Heart right ventricle (tissue), 16 donors: ENCODE data around the gene WDR90. TPM values are rescaled to one million over a fixed set of nuclear protein-coding genes. Genes with fewer than 3 reads are reported as not detected.

Experiments
- ATAC-seq, 8 donors: fragments of 200-7000 bp; cut with Tn5 transposase; one replicate each; pipeline ENCODE4 v1.9.1; 2020; ENCODE audit warnings: mild to moderate bottlenecking in 8 of 8, moderate library complexity in 8 of 8, moderate number of reproducible peaks in 1 of 8
- DNase-seq, 2 donors: peaks; one replicate each; pipeline ENCODE4 v3.0.0-alpha.2; 2020
- H3K27ac ChIP-seq, 10 donors: fragments of 200-600 bp; sonication (generic) in 2 of 10; one replicate each; pipeline versions ENCODE4 v1.5.0 to v1.8.0; 2020 to 2022; ENCODE audit warnings: mild to moderate bottlenecking in 3 of 10
- H3K27me3 ChIP-seq, 7 donors: fragments of 200-600 bp; one replicate each; pipeline ENCODE4 v1.8.0; 2021 to 2022; ENCODE audit warnings: mild to moderate bottlenecking in 2 of 7
- H3K36me3 ChIP-seq, 9 donors: fragments of 200-600 bp; sonication (generic) in 1 of 9; one replicate each; pipeline versions ENCODE4 v1.5.0 to v1.8.0; 2020 to 2022; ENCODE audit warnings: mild to moderate bottlenecking in 2 of 9
- H3K4me1 ChIP-seq, 9 donors: fragments of 200-600 bp; sonication (generic) in 1 of 9; one replicate each; pipeline versions ENCODE4 v1.5.0 to v1.8.0; 2020 to 2022; ENCODE audit warnings: mild to moderate bottlenecking in 4 of 9
- H3K4me3 ChIP-seq, 10 donors: fragments of 200-600 bp; sonication (generic) in 2 of 10; one replicate each; pipeline versions ENCODE4 v1.5.0 to v1.8.0; 2020 to 2022; ENCODE audit warnings: mild to moderate bottlenecking in 7 of 10, moderate library complexity in 2 of 10
- H3K9me3 ChIP-seq, 11 donors: fragments of 200-600 bp in 10 of 11; sonication (generic) in 2 of 11; one replicate each; pipeline versions ENCODE4 v1.5.0 to v1.8.0; 2013 to 2022; ENCODE audit warnings: mild to moderate bottlenecking in 2 of 11, control low read depth in 1 of 11, moderate library complexity in 1 of 11
- CTCF ChIP-seq, 9 donors: fragments of 200-600 bp; sonication (generic) in 2 of 9; IDR thresholded peaks; one replicate each; pipeline versions ENCODE4 v1.5.0 to v1.8.0; 2021 to 2022; ENCODE audit warnings: antibody characterized with exemption in 9 of 9, mild to moderate bottlenecking in 5 of 9, moderate library complexity in 1 of 9
- WGBS, 2 donors: extraction: QIAGEN DNeasy Blood & Tissue Kit; methylation state at CpG; one replicate each; pipeline ENCODE4 v1.1.7; 2013; ENCODE audit warnings: inconsistent platforms in 1 of 2; 5-methylcytosine and 5-hydroxymethylcytosine counted together
- intact Hi-C, 10 donors: fragments of 100-400 bp; cut with DNase I; formaldehyde crosslinking; loops; one replicate each; pipeline versions ENCODE4 v1.11.1 to v1.14.2; 2022
- polyA plus RNA-seq, 2 donors: library from polyadenylated mRNA; stranded (reverse); fragments of 200-250 nt; gene quantifications; one replicate each; pipeline ENCODE4 v1.2.3, GENCODE V29; 2013
- total RNA-seq, 10 donors: library from RNA; stranded (reverse); fragmentation: NEBNext Ultra II Directional in 3 of 10; extraction: Animal tissue kit (Norgen Biotek cat#: 25700) in 3 of 10; gene quantifications; one replicate each; pipeline versions ENCODE4 v1.2.1 to v1.2.4, GENCODE V29; 2021 to 2023
- donor health status: Arrhythmogenic right ventricular cardiomyopathy.
- donor health status: ischemic (EF 13 %, LVEDD 7.1; RV severe dilation, severe dysfunction).
- donor health status: healthy with polysubstance abuse.
- donor health status: DM: no; HTN: yes; CAD: no.
- donor health status: DM: no; HTN: no; CAD: no.
- donor health status: ischemic (EF 25% LVEDD 6.9; RV normal size, moderate dysfunction).
- donor health status: ischemic (EF 25% LVEDD 5.7; RV mildly dilated, moderate dysfunction).
- donor health status: healthy.
- donor health status: DM: yes; HTN: yes; CAD: no.
- donor health status: Ischemic cardiomyopathy.
- donor health status: ischemic (EF 35%, LVEDD 5.7; RV mildly dilated, moderate dysfunction).
- donor health status: nonischemic (EF 11% LVEDD 7.7; RV severe dilation, severe dysfunction).
- donor health status: DM: yes; HTN: yes; CAD: no.
- donor health status: PGD.
- donor health status: ischemic (EF 29% LVEDD 5.4; RV normal size, mild dysfunction).
- donor health status: nonischemic (EF 23%, LVEDD 6.1; RV moderate dilation, normal function).

WDR90 gene
- total and polyA plus RNA-seq, 12 donors, result 7.1 to 23.8 (median 9.9) TPM

- ATAC-seq, result no peak
- DNase-seq, result no peak
- Histone ChIP-seq H3K36me3 (no peaks in the 10 kb centered on the region), H3K27ac (no peak overlapping the region), H3K4me1 (peaks cover 3 to 28% (median 16%) of the 10 kb centered on the region in 9 donors), H3K9me3 (no peaks in the 10 kb centered on the region), H3K4me3 (no peak overlapping the region), H3K27me3 (peaks cover 43 to 99% (median 98%) of the 10 kb centered on the region in 7 donors)
- intact Hi-C loops, result no loop called here
- WGBS, 2 donors, result 72 to 74% methylated on average over 19 of the region's 19 CpGs
- no peak for TF ChIP-seq CTCF (IDR thresholded peaks at IDR 0.05)
Observed at GRCh38 chr16:698911-699671, 49.9 kb downstream of the WDR90 start.

- H3K4me3 ChIP-seq, result no peak overlapping the region
- H3K9me3 ChIP-seq, result no peaks in the 10 kb centered on the region
- WGBS, 2 donors, result 6 to 7% methylated on average over 71 to 76 of the region's 76 CpGs
- TF ChIP-seq CTCF (IDR thresholded peaks at IDR 0.05), result no peak
- H3K4me1 ChIP-seq, result peaks cover 0 to 13% (median 5%) of the 10 kb centered on the region in 9 donors
- intact Hi-C loops, result no loop called here
- no peak overlapping the region for H3K27ac ChIP-seq
- H3K27me3 ChIP-seq, result peaks cover 39 to 98% (median 94%) of the 10 kb centered on the region in 7 donors
- peak; percentile 53 to 78 (median 70) for ATAC-seq
- no peaks in the 10 kb centered on the region for H3K36me3 ChIP-seq
- no peak for DNase-seq
Observed at GRCh38 chr16:700684-701584, 51.8 kb downstream of the WDR90 start.

GRCh38 chr16:702341-702740 is 53.2 kb downstream of the WDR90 start:
- TF ChIP-seq CTCF (IDR thresholded peaks at IDR 0.05), result no peak
- Histone ChIP-seq H3K4me3 (no peak overlapping the region), H3K36me3 (no peaks in the 10 kb centered on the region), H3K4me1 (peaks cover 0 to 17% (median 7%) of the 10 kb centered on the region in 9 donors), H3K27me3 (peaks cover 51 to 98% (median 94%) of the 10 kb centered on the region in 7 donors), H3K27ac (no peak overlapping the region), H3K9me3 (no peaks in the 10 kb centered on the region)
- no peak for DNase-seq
- no peak for ATAC-seq
- WGBS, 2 donors, result 81 to 82% methylated on average over 19 of the region's 19 CpGs
- intact Hi-C loops, result no loop called here

GRCh38 chr16:703406-703805 is 54.2 kb downstream of the WDR90 start:
- no peak for TF ChIP-seq CTCF (IDR thresholded peaks at IDR 0.05)
- Histone ChIP-seq H3K9me3 (no peaks in the 10 kb centered on the region), H3K27me3 (peaks cover 51 to 97% (median 93%) of the 10 kb centered on the region in 7 donors), H3K4me3 (no peak overlapping the region), H3K27ac (no peak overlapping the region), H3K4me1 (peaks cover 0 to 17% (median 7%) of the 10 kb centered on the region in 9 donors), H3K36me3 (no peaks in the 10 kb centered on the region)
- no peak for ATAC-seq
- no peak for DNase-seq
- intact Hi-C loops, result no loop called here
- WGBS, 2 donors, result 80 to 83% methylated on average over 12 of the region's 12 CpGs
